Measurements from ENCODE around the gene LRP8.

The LRP8 gene

DNA sequence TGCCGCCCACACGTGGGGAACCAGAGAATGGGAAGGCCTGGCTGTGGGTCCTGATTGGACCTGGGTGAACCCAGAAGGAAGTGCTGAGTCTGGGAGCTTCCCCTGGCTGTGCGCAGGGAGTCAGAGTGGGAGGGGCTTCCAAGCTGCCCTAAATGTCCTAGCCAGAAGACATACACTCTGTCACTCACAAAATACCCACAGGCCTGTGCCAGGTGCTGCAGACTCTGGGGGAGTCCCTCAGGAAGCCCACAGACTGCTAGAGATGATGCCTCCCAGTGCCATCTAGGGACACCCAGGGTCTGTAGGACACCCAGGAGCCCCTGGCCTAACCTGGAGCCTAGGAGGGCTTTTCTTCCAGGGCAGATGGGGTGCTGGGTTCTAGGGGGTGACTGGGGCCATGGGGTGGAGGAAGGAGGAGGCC is 33.7 kb upstream of the LRP8 start:
- Histone ChIP-seq H3K4me1 (peaks cover 35% of the 10 kb centered on the region), H3K4me2 (no peak overlapping the region), H4K20me1 (no peaks in the 10 kb centered on the region), H3K9me3 (peaks cover 6% of the 10 kb centered on the region), H3K27me3 (no peaks in the 10 kb centered on the region), H3K4me3 (no peak overlapping the region), H3K36me3 (no peaks in the 10 kb centered on the region), H3K9ac (no peak overlapping the region), H3K27ac (no peak overlapping the region)
- no peak for TF ChIP-seq Cebpa-rat (IDR thresholded peaks at IDR 0.05)

GRCh38 chr1:53359934-53360276 is 32.0 kb upstream of the LRP8 start:
- H3K4me3 ChIP-seq = no peak overlapping the region
- H3K36me3 ChIP-seq = no peaks in the 10 kb centered on the region
- no peak for TF ChIP-seq Cebpa-rat (IDR thresholded peaks at IDR 0.05)
- peaks cover 18% of the 10 kb centered on the region for H3K4me1 ChIP-seq
- H3K27me3 ChIP-seq = no peaks in the 10 kb centered on the region
- H3K27ac ChIP-seq = no peak overlapping the region; the same call in 1 of the 2 replicates
- no peak overlapping the region for H3K4me2 ChIP-seq
- H4K20me1 ChIP-seq = no peaks in the 10 kb centered on the region
- H3K9ac ChIP-seq = no peak overlapping the region
- H3K9me3 ChIP-seq = peaks cover 9% of the 10 kb centered on the region

DNA sequence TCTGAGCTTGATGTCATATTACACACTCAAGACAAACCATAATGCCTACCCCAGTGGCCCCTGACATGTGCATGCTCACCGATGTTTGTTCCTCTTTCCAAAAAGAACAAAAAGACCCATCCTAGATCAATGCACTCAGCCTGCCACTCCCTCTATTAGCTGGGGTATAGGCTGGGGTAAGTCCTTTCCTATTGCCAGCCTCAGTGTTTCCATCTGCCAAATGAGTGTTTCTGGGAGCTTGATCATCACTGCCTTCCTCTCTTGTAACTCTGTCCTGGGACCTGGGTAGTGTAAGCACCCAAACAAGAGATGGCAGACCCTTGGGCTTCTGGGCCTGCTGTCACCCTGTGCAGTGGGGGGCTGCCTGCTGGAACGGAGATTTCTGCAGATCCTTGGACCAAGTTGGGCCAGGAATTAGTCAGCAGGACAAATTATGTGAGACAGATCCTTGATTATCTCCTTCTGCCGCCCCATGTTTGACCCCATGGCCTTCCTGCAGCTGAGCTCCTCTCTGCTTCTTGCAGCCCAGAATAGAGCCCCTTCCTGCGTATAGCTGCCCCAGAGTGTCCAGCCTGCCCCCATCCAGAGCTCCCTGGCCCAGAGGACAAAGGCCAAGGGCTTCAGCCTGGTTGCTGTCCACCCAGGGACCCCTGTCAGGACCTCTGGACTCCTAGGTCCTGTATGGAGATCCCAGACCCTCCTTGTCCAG is 31.5 kb upstream of the LRP8 start:
- Histone ChIP-seq H3K36me3 (no peaks in the 10 kb centered on the region), H3K4me2 (no peak overlapping the region), H3K4me1 (peaks cover 16% of the 10 kb centered on the region), H3K27me3 (no peaks in the 10 kb centered on the region), H4K20me1 (no peaks in the 10 kb centered on the region), H3K27ac (no peak overlapping the region), H3K9ac (no peak overlapping the region), H3K4me3 (no peak overlapping the region), H3K9me3 (peaks cover 9% of the 10 kb centered on the region)
- TF ChIP-seq Cebpa-rat (IDR thresholded peaks at IDR 0.05) = no peak

DNA sequence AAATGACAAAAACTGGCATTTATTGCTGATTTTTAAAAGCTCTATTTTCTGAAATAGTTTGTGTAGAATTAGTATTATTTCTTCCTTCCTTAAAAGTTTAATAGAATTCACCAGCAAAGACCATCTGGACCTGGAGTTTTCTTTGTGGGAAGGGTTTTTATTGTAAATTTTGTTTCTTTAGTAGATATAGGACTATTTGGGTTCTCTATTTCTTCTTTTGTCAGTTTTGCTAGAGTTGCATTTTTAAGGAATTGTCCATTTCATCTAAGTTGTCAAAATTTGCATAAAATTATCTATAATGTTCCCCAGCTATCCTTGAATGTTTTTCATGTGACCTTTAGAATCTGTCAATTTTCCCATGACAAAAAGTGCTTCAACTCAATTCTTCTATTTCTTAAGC is 28.8 kb upstream of the LRP8 start:
- Histone ChIP-seq H3K27ac (no peak overlapping the region), H3K4me3 (no peak overlapping the region), H3K9ac (no peak overlapping the region), H3K36me3 (no peaks in the 10 kb centered on the region), H3K9me3 (peaks cover 9% of the 10 kb centered on the region), H3K4me1 (peaks cover 3% of the 10 kb centered on the region), H3K27me3 (no peaks in the 10 kb centered on the region), H3K4me2 (no peak overlapping the region), H4K20me1 (no peaks in the 10 kb centered on the region)
- no peak for TF ChIP-seq Cebpa-rat (IDR thresholded peaks at IDR 0.05)

GRCh38 chr1:53354119-53354518 is 26.2 kb upstream of the LRP8 start:
- Histone ChIP-seq H3K36me3 (no peaks in the 10 kb centered on the region), H3K4me1 (no peaks in the 10 kb centered on the region), H3K4me3 (no peak overlapping the region), H3K27me3 (no peaks in the 10 kb centered on the region), H3K4me2 (no peak overlapping the region), H4K20me1 (no peaks in the 10 kb centered on the region), H3K9me3 (peaks cover 9% of the 10 kb centered on the region), H3K9ac (no peak overlapping the region), H3K27ac (no peak overlapping the region)
- no peak for TF ChIP-seq Cebpa-rat (IDR thresholded peaks at IDR 0.05)

GRCh38 chr1:53352561-53352960 is 24.7 kb upstream of the LRP8 start:
- no peak overlapping the region for H3K9ac ChIP-seq
- peaks cover 9% of the 10 kb centered on the region for H3K9me3 ChIP-seq
- H3K4me2 ChIP-seq = no peak overlapping the region
- no peaks in the 10 kb centered on the region for H3K36me3 ChIP-seq
- no peaks in the 10 kb centered on the region for H4K20me1 ChIP-seq
- H3K4me1 ChIP-seq = no peaks in the 10 kb centered on the region
- no peak overlapping the region for H3K4me3 ChIP-seq
- no peak overlapping the region for H3K27ac ChIP-seq
- no peak for TF ChIP-seq Cebpa-rat (IDR thresholded peaks at IDR 0.05)
- no peaks in the 10 kb centered on the region for H3K27me3 ChIP-seq

GRCh38 chr1:53350853-53351767 is 23.2 kb upstream of the LRP8 start:
- TF ChIP-seq Cebpa-rat (IDR thresholded peaks at IDR 0.05) = no peak
- no peak overlapping the region for H3K4me2 ChIP-seq
- peaks cover 10% of the 10 kb centered on the region for H3K4me1 ChIP-seq
- H3K27ac ChIP-seq = no peak overlapping the region
- no peaks in the 10 kb centered on the region for H3K36me3 ChIP-seq
- H3K4me3 ChIP-seq = no peak overlapping the region
- no peaks in the 10 kb centered on the region for H4K20me1 ChIP-seq
- H3K9me3 ChIP-seq = no peaks in the 10 kb centered on the region
- no peaks in the 10 kb centered on the region for H3K27me3 ChIP-seq
- no peak overlapping the region for H3K9ac ChIP-seq

GRCh38 chr1:53349968-53350852 is 22.3 kb upstream of the LRP8 start:
- H3K27ac ChIP-seq = no peak overlapping the region
- H3K27me3 ChIP-seq = no peaks in the 10 kb centered on the region
- no peaks in the 10 kb centered on the region for H3K36me3 ChIP-seq
- H4K20me1 ChIP-seq = no peaks in the 10 kb centered on the region
- no peak overlapping the region for H3K4me2 ChIP-seq
- TF ChIP-seq Cebpa-rat (IDR thresholded peaks at IDR 0.05) = no peak
- peaks cover 10% of the 10 kb centered on the region for H3K4me1 ChIP-seq
- no peaks in the 10 kb centered on the region for H3K9me3 ChIP-seq
- H3K4me3 ChIP-seq = no peak overlapping the region
- H3K9ac ChIP-seq = no peak overlapping the region

DNA sequence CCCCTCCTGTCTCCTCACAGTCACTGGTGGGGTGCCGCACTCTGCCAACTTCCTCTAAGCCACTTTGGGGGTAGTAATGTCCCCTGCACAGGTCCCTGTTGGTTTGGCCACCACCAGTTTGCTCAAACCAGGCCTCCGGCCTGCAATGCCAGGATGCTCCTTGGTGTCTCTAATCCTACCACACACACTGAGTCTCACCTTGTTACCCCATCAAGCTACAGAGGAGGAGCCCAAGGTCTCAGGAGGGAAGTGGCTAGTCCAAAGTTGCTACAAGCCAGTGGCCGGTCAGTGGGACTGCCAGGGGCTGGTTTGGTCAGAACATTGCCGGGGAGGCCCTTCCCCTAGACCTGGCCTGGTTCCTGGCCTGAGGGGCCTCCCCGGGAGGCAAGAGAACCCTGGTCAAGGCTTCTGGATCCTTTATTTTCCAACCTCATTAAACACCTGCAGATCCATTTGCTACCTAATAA is 21.5 kb upstream of the LRP8 start:
- H3K4me3 ChIP-seq = no peak overlapping the region
- no peaks in the 10 kb centered on the region for H3K27me3 ChIP-seq
- no peaks in the 10 kb centered on the region for H3K36me3 ChIP-seq
- no peak overlapping the region for H3K27ac ChIP-seq
- no peaks in the 10 kb centered on the region for H3K9me3 ChIP-seq
- no peaks in the 10 kb centered on the region for H4K20me1 ChIP-seq
- peaks cover 10% of the 10 kb centered on the region for H3K4me1 ChIP-seq
- H3K4me2 ChIP-seq = no peak overlapping the region
- no peak for TF ChIP-seq Cebpa-rat (IDR thresholded peaks at IDR 0.05)
- no peak overlapping the region for H3K9ac ChIP-seq
